Ovary (tissue), 3 donors: ENCODE results near the gene TMEM30A.

Experiments
- EP300 ChIP-seq: sonication (generic); formaldehyde crosslinking; IDR thresholded peaks from one replicate; pipeline ENCODE4 v1.6.1; 2017; ENCODE audit warnings: antibody characterized with exemption
- POLR2A ChIP-seq: fragments of 450-650 bp; IDR thresholded peaks from one replicate; pipeline ENCODE4 v1.6.1; 2017; ENCODE audit warnings: antibody characterized with exemption, mild to moderate bottlenecking, moderate library complexity
- TF ChIP-seq, protein P1 (sequence below), 3 donors: fragments of 450-650 bp in 2 of 3; fragments of 200-600 bp in 1 of 3; IDR thresholded peaks; one replicate each; pipeline versions ENCODE4 v1.5.1 to v1.8.0; 2016 to 2022; ENCODE audit warnings: antibody characterized with exemption in 3 of 3, mild to moderate bottlenecking in 1 of 3
- donor health status: DM: no; HTN: no; CAD: no.

- TF ChIP-seq, protein P1, sequence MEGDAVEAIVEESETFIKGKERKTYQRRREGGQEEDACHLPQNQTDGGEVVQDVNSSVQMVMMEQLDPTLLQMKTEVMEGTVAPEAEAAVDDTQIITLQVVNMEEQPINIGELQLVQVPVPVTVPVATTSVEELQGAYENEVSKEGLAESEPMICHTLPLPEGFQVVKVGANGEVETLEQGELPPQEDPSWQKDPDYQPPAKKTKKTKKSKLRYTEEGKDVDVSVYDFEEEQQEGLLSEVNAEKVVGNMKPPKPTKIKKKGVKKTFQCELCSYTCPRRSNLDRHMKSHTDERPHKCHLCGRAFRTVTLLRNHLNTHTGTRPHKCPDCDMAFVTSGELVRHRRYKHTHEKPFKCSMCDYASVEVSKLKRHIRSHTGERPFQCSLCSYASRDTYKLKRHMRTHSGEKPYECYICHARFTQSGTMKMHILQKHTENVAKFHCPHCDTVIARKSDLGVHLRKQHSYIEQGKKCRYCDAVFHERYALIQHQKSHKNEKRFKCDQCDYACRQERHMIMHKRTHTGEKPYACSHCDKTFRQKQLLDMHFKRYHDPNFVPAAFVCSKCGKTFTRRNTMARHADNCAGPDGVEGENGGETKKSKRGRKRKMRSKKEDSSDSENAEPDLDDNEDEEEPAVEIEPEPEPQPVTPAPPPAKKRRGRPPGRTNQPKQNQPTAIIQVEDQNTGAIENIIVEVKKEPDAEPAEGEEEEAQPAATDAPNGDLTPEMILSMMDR (IDR thresholded peaks at IDR 0.05): no peak
- no peak for TF ChIP-seq POLR2A
- no peak for TF ChIP-seq EP300
Measured at GRCh38 chr6:75244063-75244584, 40.5 kb downstream of the TMEM30A start.
